Endothelial cell of umbilical vein (primary cell): ENCODE measurements around the gene SLC35A2. TPM values are rescaled to one million over a fixed set of nuclear protein-coding genes. Genes with fewer than 3 reads are reported as not detected.

Experiments used
- BruUV-seq: library from RNA; stranded (reverse); fragments of 400-500 nt; replicated peaks from 2 replicates; lab custom pipeline; 2021; lab: Mats Ljungman, UMichigan
- CTCF ChIA-PET: fragments of 300-600, 350-600 bp; sonication (Branson Sonifier 250); formaldehyde crosslinking; loops from one replicate; lab custom pipeline; 2021; ENCODE audit warnings: antibody characterized with exemption, inconsistent platforms; lab: Charles Lee
- POLR2A ChIA-PET: fragments of 300-600, 350-600 bp; sonication (Branson Sonifier 250); formaldehyde crosslinking; loops from one replicate; lab custom pipeline; 2021; ENCODE audit warnings: antibody characterized with exemption, inconsistent platforms; lab: Charles Lee
- DNase-seq: peaks from one replicate; pipeline ENCODE4 v3.0.0-alpha.2; 2011; ENCODE audit warnings: low read depth, low spot score
- FAIRE-seq: peaks from 2 replicates; lab custom pipeline; 2011; peaks lifted over from hg19 to GRCh38; lab: Jason Lieb, UNC
- H2AFZ ChIP-seq: 2 replicates; pipeline ENCODE4 v1.6.0; 2012; ENCODE audit warnings: low read depth, low read length, control low read depth, inconsistent platforms
- H3K27ac ChIP-seq: 2 replicates; pipeline ENCODE4 v1.5.1; 2011; ENCODE audit warnings: low read depth, mild to moderate bottlenecking, control low read depth, low read length, moderate library complexity; ENCODE audit not compliant: insufficient read depth
- H3K27me3 ChIP-seq, 2 experiments: 2 replicates each; pipeline versions ENCODE4 v1.6.0 to v1.6.1; 2011; ENCODE audit warnings: low read length in 2 of 2, mixed read lengths in 1 of 2; ENCODE audit not compliant: control insufficient read depth in 2 of 2, insufficient read depth in 2 of 2
- H3K36me3 ChIP-seq, 2 experiments: 2 replicates in 1 of 2; 3 replicates in 1 of 2; pipeline ENCODE4 v1.5.1; 2011; ENCODE audit warnings: low read length in 2 of 2, mild to moderate bottlenecking in 1 of 2, moderate library complexity in 1 of 2; ENCODE audit not compliant: control insufficient read depth in 2 of 2, insufficient read depth in 2 of 2; ENCODE audit errors: extremely low read depth in 1 of 2
- H3K4me1 ChIP-seq: 3 replicates; pipeline ENCODE4 v1.5.1; 2011; ENCODE audit warnings: mild to moderate bottlenecking, low read length; ENCODE audit not compliant: control insufficient read depth, insufficient read depth; ENCODE audit errors: extremely low read depth
- H3K4me2 ChIP-seq: 2 replicates; pipeline ENCODE4 v1.6.1; 2011; ENCODE audit warnings: low read length, control low read depth, mixed read lengths; ENCODE audit not compliant: insufficient read depth
- H3K4me3 ChIP-seq, 3 experiments: fragments of 200-600 bp in 1 of 3; sonication (generic), shearing (Covaris generic) in 1 of 3; replicated peaks in 1 of 3; 2 replicates each; pipeline ENCODE4 v1.5.1; 2011 to 2016; ENCODE audit warnings: control low read depth in 3 of 3, low read length in 3 of 3, mild to moderate bottlenecking in 2 of 3, inconsistent platforms in 1 of 3, low read depth in 1 of 3, moderate library complexity in 1 of 3; ENCODE audit not compliant: insufficient read depth in 1 of 3
- H3K79me2 ChIP-seq: 2 replicates; pipeline ENCODE4 v1.6.0; 2012; ENCODE audit warnings: low read length, inconsistent platforms; ENCODE audit not compliant: control insufficient read depth, insufficient read depth
- H3K9ac ChIP-seq: replicated peaks from 2 replicates; pipeline ENCODE3; 2011; ENCODE audit warnings: low read length, control low read depth; ENCODE audit not compliant: insufficient read depth; ENCODE audit errors: extremely low read depth
- H3K9me1 ChIP-seq: replicated peaks from 3 replicates; pipeline ENCODE4 v1.6.0; 2011; ENCODE audit warnings: mild to moderate bottlenecking, low read length; ENCODE audit not compliant: control insufficient read depth, insufficient read depth; ENCODE audit errors: extremely low read depth
- H3K9me3 ChIP-seq: replicated peaks from 2 replicates; pipeline ENCODE4 v1.5.1; 2012; ENCODE audit warnings: low read length, inconsistent platforms; ENCODE audit not compliant: control insufficient read depth, insufficient read depth
- H4K20me1 ChIP-seq: replicated peaks from 2 replicates; pipeline ENCODE3; 2011; ENCODE audit warnings: mild to moderate bottlenecking, low read length; ENCODE audit not compliant: control insufficient read depth, insufficient read depth; ENCODE audit errors: extremely low read depth
- EZH2 ChIP-seq: IDR thresholded peaks from 2 replicates; pipeline ENCODE4 v1.6.1; 2012; ENCODE audit warnings: borderline replicate concordance, low read depth, mild to moderate bottlenecking, moderate library complexity, low read length, inconsistent platforms; ENCODE audit not compliant: severe bottlenecking
- FOS ChIP-seq: IDR thresholded peaks from 2 replicates; pipeline ENCODE4 v1.6.1; 2011; ENCODE audit warnings: mild to moderate bottlenecking, low read length, moderate library complexity, borderline replicate concordance; ENCODE audit not compliant: insufficient read depth
- GATA2 ChIP-seq: IDR thresholded peaks from 2 replicates; pipeline ENCODE4 v1.7.0; 2011; ENCODE audit warnings: low read depth, mild to moderate bottlenecking, moderate library complexity, mixed read lengths, low read length; ENCODE audit not compliant: insufficient read length, insufficient read depth
- POLR2A ChIP-seq: IDR thresholded peaks from 2 replicates; pipeline ENCODE4 v1.6.1; 2012; ENCODE audit warnings: low read depth, mild to moderate bottlenecking, control low read depth, low read length
- POLR2AphosphoS5 ChIP-seq: IDR thresholded peaks from 2 replicates; pipeline ENCODE4 v1.6.1; 2012; ENCODE audit warnings: low read depth, mild to moderate bottlenecking, control low read depth, low read length, moderate library complexity; ENCODE audit not compliant: insufficient read depth
- dilution Hi-C: fragments of 300-500 bp; cut with MboI; formaldehyde crosslinking; loops from one replicate; pipeline ENCODE4 v1.15.0; 2019; ENCODE audit warnings: low sequenced_read_pairs; ENCODE audit not compliant: extremely low pct_ligation_motif_present
- intact Hi-C: fragments of 100-400 bp; cut with micrococcal nuclease; formaldehyde crosslinking; loops from one replicate; pipeline ENCODE4 v1.10.0; 2022
- polyA plus RNA-seq, 4 experiments: library from polyadenylated mRNA; depleted of rRNA in 3 of 4; stranded (reverse) in 3 of 4; unstranded in 1 of 4; fragments of >200 nt; gene quantifications; 2 replicates each; pipeline versions ENCODE4 v1.2.1 to v1.2.3, GENCODE V29; 2011 to 2012; ENCODE audit warnings: missing spikeins in 1 of 4
- total RNA-seq: library from RNA; stranded (reverse); gene quantifications from 2 replicates; pipeline ENCODE4 v1.2.3, GENCODE V29; 2021
- TF ChIP-seq, protein P1 (sequence below), 2 donors: IDR thresholded peaks; 1 replicate in 1 of 2; 2 replicates in 1 of 2; pipeline ENCODE4 v1.5.1; 2011; ENCODE audit warnings: low read length in 2 of 2, mild to moderate bottlenecking in 2 of 2, moderate library complexity in 2 of 2, control low read depth in 1 of 2, inconsistent platforms in 1 of 2, low read depth in 1 of 2; ENCODE audit not compliant: insufficient read depth in 1 of 2; ENCODE audit errors: extremely low read depth in 1 of 2

SLC35A2 gene
- total and polyA plus RNA-seq, 2 donors (not counting 3 experiments of a cell fraction or from before 2014, with no cell fraction given) = 31.4 to 64.5 TPM

GRCh38 chrX:48914593-48915493 lies 3.4 kb upstream of the SLC35A2 start:
- intact Hi-C loops (no loop called here), dilution Hi-C loops (no loop called here)
- BruUV-seq = no TSS peak
- Histone ChIP-seq H3K9me3 (no peaks in the 10 kb centered on the region), H3K9me1 (no peaks in the 10 kb centered on the region), H3K9ac (no peak overlapping the region), H3K4me2 (no peak overlapping the region), H4K20me1 (no peaks in the 10 kb centered on the region), H3K4me3 (no peak overlapping the region), H3K27ac (no peak overlapping the region), H3K79me2 (peaks cover 15% of the 10 kb centered on the region), H2AFZ (no peak overlapping the region), H3K36me3 (no peaks in the 10 kb centered on the region), H3K27me3 (no peaks in the 10 kb centered on the region), H3K4me1 (peaks cover 11% of the 10 kb centered on the region)
- no peak for TF ChIP-seq GATA2
- POLR2A ChIA-PET = no interaction called here
- peak; percentile 35 for FAIRE-seq
- CTCF ChIA-PET = no interaction called here
- no peak for DNase-seq

DNA sequence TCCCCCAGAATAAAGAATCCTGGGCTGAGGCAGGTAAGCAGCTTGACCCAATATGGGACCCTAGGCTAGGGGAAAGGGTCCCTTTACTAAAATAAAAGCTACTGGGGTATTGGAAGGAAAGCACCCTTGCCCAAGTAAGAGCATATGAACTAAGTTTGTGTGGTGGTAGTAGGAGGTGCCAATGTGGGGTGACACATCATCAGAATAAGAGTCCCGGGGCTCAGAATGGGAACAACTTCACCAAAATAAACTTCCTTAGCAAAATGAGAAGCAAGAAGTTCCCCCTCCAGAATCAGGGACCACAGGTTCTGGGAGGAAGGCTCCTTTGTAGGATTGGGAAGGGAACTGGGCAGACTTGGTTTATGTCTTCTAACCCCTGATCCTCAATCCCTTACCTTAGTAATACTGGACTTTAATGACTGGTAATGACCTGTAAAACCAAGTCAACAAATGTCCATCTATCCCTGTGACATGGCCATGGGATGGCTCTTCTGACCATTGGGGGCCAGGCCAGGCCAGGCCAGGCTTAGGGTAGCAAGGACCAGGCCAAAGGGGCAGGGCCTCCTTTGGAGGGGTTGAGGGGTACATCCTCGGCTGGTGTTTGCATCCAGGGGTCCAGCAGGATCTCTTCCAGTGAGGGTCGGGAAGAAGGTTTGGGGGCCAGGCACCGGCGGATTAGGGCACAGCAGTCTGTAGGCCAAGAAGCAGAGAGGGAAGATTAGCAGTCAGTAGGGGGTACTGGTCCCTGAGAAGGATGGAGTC lies 2.3 kb upstream of the SLC35A2 start:
- Histone ChIP-seq H3K4me3 (no peak overlapping the region), H3K27me3 (no peaks in the 10 kb centered on the region), H3K9me3 (no peaks in the 10 kb centered on the region), H3K9me1 (no peaks in the 10 kb centered on the region), H2AFZ (no peak overlapping the region), H3K4me2 (no peak overlapping the region), H3K9ac (no peak overlapping the region), H3K36me3 (no peaks in the 10 kb centered on the region), H3K4me1 (peaks cover 11% of the 10 kb centered on the region), H3K79me2 (peaks cover 19% of the 10 kb centered on the region), H4K20me1 (no peaks in the 10 kb centered on the region), H3K27ac (no peak overlapping the region)
- dilution Hi-C loops (no loop called here), intact Hi-C loops (loop anchor here (2.0 kb wide), 1 partner anchor 113 kb away; no protein-coding TSS in a partner anchor)
- DNase-seq (no peak), FAIRE-seq (no peak)
- no TSS peak for BruUV-seq
- POLR2A ChIA-PET = no interaction called here
- no peak for TF ChIP-seq EZH2
- TF ChIP-seq FOS = no peak
- TF ChIP-seq, protein P1, sequence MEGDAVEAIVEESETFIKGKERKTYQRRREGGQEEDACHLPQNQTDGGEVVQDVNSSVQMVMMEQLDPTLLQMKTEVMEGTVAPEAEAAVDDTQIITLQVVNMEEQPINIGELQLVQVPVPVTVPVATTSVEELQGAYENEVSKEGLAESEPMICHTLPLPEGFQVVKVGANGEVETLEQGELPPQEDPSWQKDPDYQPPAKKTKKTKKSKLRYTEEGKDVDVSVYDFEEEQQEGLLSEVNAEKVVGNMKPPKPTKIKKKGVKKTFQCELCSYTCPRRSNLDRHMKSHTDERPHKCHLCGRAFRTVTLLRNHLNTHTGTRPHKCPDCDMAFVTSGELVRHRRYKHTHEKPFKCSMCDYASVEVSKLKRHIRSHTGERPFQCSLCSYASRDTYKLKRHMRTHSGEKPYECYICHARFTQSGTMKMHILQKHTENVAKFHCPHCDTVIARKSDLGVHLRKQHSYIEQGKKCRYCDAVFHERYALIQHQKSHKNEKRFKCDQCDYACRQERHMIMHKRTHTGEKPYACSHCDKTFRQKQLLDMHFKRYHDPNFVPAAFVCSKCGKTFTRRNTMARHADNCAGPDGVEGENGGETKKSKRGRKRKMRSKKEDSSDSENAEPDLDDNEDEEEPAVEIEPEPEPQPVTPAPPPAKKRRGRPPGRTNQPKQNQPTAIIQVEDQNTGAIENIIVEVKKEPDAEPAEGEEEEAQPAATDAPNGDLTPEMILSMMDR (IDR thresholded peaks at IDR 0.05; ENCODE audit: extremely low read depth in 1 of 2, insufficient read depth in 1 of 2, low read depth in 1 of 2, low read length in 2 of 2) = no peak
- TF ChIP-seq POLR2AphosphoS5 = no peak
- TF ChIP-seq POLR2A = no peak
- CTCF ChIA-PET = no interaction called here
